HG02571 (cell line): ENCODE measurements around the gene CCDC137.

ENCODE experiments used
- ATAC-seq: cut with Tn5 transposase; IDR thresholded peaks from one replicate; pipeline ENCODE4 v1.9.1; 2021; ENCODE audit warnings: mild to moderate bottlenecking, moderate library complexity; ENCODE audit not compliant: unreplicated experiment

CCDC137 gene

GRCh38 chr17:81714412-81715106, 48.0 kb downstream of the CCDC137 start:
- no peak for ATAC-seq

GRCh38 chr17:81715107-81715871, 48.8 kb downstream of the CCDC137 start:
- ATAC-seq: no peak

GRCh38 chr17:81715872-81716673, 49.5 kb downstream of the CCDC137 start:
- no peak for ATAC-seq

- ATAC-seq: no peak
Observed at GRCh38 chr17:81716674-81716996, 50.1 kb downstream of the CCDC137 start.

- ATAC-seq: no peak
Observed at GRCh38 chr17:81717049-81717765, 50.7 kb downstream of the CCDC137 start.

- ATAC-seq: no peak
Observed at GRCh38 chr17:81717766-81718089, 51.2 kb downstream of the CCDC137 start.

GRCh38 chr17:81719410-81720266, 53.1 kb downstream of the CCDC137 start:
- no peak for ATAC-seq

GRCh38 chr17:81720267-81721071, 53.9 kb downstream of the CCDC137 start:
- no peak for ATAC-seq

GRCh38 chr17:81722184-81723120, 55.9 kb downstream of the CCDC137 start:
- ATAC-seq: no peak
